ENCODE measurements around the gene ENO1.

- no peak for TF ChIP-seq SP1 (IDR thresholded peaks at IDR 0.05; ENCODE audit: low read depth, low read length)
- TF ChIP-seq CREB1 (IDR thresholded peaks at IDR 0.05; ENCODE audit: low read depth): no peak
- TF ChIP-seq EZH2 (IDR thresholded peaks at IDR 0.05; ENCODE audit: borderline replicate concordance, control insufficient read depth, low read depth, low read length): no peak
- TF ChIP-seq FOXK2 (IDR thresholded peaks at IDR 0.05): no peak
- TF ChIP-seq CBX5 (IDR thresholded peaks at IDR 0.05; ENCODE audit: low read depth): no peak
Measured at GRCh38 chr1:8925960-8926359, 47.5 kb upstream of the ENO1 start.

Measured in GM12878 (cell line).